HG02763 (cell line): ENCODE results near the gene SHLD2.
"Not testable (repeated sequence)": the region's sequence is repeated elsewhere in the genome, so short reads cannot be mapped to it uniquely, and the experiment has no call there.

Experiments used
- ATAC-seq: cut with Tn5 transposase; IDR thresholded peaks from one replicate; pipeline ENCODE4 v1.9.1; 2021; ENCODE audit warnings: mild to moderate bottlenecking, moderate library complexity; ENCODE audit not compliant: unreplicated experiment

SHLD2 gene

DNA sequence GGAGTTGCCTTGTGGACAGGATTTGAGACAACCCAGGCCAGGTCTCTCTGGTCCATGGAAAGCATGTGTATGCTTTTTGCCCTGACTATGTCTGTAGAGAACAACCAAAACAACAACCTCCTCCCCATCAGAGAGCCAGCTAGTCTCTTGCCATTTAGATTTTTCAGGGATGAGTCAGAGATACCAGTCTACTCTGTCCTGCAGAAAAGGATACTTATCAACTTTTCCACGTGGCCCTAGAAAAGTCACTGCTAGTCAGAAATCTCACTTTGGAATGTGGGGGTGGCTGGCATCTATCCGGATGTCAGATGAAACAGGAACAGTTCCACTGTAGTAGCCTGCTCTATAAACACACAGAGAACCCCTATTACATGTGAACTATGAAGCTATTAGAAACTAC, 116.8 kb downstream of the SHLD2 start:
- not testable (repeated sequence) for ATAC-seq

DNA sequence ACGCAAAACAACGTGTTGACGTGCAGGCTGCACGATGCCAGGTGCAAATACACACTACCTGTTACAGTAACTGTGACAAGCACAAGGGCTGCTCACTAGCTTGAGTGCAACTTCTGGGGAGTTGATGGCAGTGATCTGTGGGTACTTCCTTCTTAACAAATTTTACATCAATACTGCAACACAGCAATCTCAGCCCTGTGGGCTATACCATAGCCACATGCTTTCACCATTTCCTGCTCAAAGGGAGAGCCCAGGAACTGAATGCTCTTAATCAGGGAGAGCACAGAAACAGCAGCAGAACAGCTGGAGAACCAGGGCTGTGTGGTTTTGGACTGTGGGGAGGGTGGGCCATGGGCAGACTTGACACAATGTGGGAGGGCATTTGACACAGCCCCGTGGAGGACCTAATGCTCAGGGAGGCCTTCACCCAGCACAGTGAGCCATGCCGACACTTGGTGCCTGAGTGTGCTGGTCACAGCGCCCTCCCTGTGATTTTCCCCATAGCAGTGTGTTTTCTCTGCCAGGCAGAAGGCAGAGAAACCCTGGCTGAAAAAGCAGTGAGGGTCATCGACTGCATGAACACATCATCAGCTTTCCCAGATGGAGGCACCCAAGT, 118.3 kb downstream of the SHLD2 start:
- not testable (repeated sequence) for ATAC-seq

DNA sequence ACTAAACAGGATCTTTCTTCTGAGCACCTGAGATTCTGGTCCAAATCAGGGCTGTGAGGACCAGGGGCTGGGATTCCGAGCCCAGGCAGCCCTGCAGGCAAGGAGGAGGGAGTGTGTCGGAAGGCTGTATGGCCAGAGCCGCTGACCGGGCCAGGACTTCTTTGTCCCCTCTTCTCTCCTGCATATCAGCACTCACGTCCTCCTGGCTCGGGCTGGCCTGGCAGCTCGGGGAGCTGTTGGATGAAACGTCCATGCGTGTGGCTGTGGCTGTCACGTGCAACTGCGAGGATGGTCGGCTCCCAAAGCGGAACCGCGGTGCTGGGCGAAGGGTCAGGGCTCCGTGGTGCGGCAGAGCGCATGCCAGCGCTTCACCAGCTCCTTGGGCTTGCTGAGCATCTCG, 118.8 kb downstream of the SHLD2 start:
- not testable (repeated sequence) for ATAC-seq

DNA sequence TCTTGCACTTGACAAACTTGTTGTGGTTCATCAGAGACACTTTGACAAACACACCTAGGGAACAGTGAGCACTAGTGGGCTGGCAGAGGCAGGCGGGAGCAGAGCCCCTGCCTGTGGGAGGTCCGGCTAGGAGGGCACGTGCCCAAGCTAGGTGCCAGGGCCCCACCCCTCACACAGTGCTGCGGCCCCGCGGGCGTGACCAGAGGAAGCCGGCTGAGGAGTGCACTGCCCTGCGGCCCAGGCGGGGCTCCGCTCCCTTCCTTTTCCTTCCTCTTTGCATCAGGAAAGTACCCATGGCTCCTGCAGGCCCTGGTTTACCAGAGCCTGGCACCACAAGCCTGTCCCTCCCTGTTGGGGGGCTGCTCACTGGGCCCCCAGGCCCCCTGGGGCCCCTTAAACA, 121.1 kb downstream of the SHLD2 start:
- ATAC-seq: not testable (repeated sequence)

DNA sequence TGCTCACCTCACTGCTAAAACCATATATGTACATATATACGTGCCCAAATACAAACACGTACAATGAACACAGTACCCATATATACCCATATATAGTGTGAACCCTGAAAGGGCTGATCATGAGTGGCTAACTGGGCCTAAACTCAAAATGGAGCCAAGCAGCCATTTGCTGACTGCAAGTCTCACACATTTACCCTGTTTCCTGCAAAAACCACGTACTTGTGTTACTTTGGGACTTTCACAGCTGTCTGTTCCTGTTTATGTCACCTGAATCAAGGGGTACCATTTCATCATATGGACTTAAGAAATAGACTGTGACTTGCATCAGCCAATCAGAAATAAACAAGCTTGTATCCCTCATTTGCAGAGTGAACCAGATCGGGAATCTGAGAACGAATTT, 124.4 kb downstream of the SHLD2 start:
- ATAC-seq: not testable (repeated sequence)

DNA sequence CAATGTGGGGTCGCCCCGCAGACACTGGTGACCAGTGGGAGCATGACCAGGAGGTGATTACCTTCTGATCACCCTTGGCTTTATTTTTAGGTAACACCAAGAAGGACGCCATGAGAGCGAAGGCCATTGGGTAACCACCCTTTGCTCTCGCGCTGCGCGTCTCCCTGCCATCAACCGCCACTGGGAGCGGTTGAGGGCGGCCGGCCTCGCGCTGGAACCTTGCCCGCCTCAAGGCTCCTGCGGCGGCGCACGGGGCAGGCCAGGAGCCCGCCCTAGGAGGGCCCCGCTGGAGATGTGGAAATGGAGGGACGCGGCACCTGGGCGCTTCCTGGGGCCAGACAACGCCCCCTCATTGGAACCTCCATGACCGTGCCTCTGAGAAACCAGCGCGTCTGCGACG, 127.8 kb downstream of the SHLD2 start:
- not testable (repeated sequence) for ATAC-seq

DNA sequence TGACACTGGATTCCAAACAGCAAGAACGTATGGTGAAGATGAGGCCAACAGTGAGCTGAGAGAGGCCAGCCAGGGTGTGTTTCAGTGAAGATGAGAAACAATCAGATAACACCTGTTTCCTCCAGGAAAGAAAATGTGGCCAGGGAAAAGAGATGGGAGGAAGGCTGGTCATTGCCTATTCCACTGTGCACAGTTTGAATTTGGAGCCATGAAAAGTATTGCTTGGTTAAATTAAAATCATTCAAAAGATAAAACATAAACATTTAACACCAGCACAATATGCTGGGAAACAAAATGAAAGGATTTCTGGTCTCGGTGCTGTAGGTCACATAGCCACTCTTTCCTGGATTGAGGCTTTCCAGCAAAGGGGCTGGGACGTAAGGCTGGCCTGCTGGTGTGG, 130.1 kb downstream of the SHLD2 start, which contains the start of gene NUTM2A:
TSS of gene NUTM2A (plus strand) at position 301 of the 400 bp plus-strand sequence. CDS start 383 bp downstream, outside the sequence.
- ATAC-seq: not testable (repeated sequence)

DNA sequence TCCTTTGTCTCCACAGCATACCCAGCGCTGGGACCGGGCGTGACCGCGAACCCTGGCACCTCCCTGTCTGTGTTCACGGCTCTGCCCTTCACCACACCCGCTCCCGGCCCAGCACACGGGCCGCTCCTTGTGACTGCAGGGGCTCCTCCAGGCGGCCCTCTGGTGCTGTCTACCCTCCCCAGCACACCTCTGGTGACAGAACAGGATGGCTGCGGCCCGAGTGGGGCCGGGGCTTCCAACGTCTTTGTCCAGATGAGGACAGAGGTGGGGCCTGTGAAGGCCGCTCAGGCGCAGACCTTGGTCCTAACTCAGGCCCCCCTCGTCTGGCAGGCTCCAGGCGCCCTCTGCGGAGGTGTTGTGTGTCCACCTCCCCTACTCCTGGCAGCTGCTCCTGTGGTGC, 133.2 kb downstream of the SHLD2 start:
- not testable (repeated sequence) for ATAC-seq

DNA sequence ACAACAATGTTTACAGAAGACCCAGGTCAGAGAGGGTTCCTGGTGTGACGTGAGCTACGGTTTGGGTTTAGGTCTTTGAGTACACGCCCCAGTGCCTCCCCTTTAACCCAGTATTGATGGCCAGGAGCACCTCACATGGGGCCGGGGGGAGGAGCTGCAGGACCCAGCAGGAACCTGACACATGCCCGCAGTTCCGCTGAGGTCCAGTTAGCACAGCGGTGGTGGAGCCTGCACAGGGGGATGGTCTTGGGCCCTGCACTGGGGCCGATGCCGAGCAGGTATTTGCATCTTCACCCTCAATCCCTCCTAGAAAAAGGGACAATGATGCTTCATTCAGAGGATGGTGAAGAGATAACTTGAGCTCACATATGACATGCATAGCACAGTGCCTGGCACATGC, 134.2 kb downstream of the SHLD2 start:
- ATAC-seq: not testable (repeated sequence)

DNA sequence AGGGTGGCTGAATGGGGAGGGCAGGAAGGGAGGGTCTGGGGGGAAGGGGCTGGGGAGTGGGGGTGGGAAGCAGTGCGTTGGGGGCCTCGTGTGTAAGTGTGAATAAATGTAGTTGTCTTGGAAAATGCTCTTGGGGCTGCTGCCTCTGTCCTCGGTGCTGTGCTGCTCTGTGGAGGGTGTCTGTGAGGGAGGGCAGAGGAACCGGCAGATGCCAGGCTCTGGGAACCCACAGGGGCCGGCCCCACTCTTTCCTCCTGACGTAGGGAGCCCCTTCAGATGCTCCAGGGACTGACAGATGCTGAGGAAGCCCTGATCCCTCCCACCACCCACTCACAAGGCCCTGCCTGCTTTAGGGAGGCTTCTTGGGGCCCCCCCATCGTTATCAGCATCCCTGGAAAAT, 139.8 kb downstream of the SHLD2 start:
- ATAC-seq: not testable (repeated sequence)

DNA sequence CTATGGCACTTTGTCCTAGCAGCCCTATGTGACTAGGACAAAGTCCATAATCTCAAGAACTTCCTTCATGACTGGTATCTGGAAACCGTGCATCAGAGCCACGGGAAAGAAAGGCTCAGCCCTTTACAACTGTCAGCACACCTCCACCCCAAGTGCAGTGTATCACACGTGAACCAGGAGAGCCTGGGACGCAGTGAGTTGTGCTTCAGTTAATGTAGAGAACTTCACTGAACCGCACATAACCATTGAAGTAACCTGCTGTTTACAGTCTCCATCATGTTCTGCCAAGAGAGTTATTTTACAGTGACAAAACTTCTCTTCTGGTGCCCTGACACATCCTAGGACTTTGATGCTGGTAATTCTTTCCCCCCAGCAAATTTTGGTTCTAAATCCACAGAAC, 142.2 kb downstream of the SHLD2 start:
- not testable (repeated sequence) for ATAC-seq

DNA sequence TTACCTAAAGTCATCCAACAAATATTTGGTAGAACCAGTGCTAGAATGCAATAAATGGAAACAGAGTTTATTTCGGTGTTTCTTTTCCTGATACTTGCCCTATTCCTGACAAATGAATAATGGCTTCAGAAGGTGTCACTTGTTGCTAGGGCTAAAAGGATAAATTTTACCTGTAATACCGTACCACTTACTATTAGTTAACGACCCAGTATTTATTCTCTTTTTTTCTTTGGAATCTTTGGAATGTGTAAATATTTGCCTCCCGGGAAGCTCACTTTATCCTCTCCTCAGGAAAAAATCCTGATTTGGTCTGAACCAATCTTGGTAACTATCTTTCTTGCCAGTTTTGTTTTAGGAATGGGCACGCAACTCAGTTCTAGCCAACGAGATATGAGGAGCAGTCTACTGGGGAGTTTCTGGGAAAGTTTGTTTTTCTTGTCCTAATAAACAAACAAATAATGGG, 144.4 kb downstream of the SHLD2 start:
- ATAC-seq: not testable (repeated sequence)
